ENCODE measurements around the gene PRKCA.
A peak's percentile ranks its signal among the peaks of the same experiment; 100 is the strongest.

Gene PRKCA

DNA sequence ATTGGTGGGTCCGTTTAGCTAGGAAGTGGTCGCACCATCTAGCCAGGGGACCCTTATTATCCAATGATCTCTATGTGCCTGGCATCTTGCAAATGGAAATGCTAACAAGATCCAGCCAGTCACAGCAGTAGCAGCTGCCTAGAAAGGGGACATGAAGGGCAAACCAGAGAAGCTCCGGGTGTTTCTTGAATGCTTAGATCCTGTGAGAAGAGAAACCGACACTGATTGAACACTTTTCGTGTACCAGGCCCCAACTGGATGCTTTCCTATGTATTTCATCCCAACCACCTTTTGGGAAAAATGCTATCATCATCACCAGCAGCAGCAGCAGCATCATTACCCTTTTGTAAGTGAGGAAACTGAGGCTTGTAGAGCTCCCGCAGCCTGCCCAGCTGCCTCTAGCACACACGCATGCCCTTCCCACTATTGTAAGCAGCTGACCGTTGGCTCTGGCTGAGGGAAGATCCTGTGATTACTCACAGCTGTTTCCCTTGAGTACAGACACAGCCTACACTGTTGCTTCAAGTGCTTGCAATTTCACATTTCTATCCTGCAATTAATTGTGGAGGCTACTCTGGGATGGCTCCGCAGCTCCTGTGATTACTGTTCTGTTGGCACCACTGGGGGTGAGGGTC lies 351.8 kb downstream of the PRKCA start:
- DNase-seq (ENCODE audit: low read depth in 2 of 2): no peak

DNA sequence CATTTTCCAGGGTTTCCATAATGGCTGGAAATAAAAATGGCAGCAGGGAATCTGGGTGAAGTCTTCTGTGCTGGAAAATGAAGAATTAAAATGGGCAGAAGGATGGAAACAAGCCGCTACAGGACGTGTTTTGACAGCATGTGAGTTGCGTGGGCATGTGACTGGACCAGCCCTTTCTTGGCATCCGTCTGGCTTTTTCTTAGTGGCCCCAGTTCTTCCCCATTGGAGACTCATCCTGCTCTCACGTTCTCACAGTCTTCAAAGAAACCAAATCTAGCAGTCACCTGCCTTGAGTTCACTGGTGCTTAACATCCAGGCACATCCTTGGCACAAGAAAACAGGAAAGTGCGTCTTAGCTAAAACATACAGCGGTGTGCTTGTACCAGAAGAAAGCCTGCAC lies 352.4 kb downstream of the PRKCA start:
- DNase-seq (ENCODE audit: low read depth in 2 of 2): no peak

DNA sequence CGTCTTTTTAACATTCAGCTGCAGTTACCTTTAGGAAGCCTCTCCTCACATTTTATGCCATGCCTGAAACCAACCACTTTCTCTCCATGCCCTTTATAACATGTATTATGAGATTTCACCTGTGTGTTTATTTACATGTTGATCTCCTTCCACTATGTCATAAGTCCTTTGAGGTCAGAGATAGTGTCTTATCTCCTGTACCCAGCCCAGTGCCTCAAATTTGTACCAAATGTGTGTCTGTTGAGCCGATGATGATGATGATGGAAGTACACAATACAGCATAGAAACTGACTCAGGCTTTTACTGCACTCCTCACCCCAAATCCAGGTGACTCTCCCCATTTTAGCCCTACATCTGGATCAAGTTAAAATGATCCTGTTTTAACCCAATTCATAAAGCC lies 353.0 kb downstream of the PRKCA start:
- DNase-seq (ENCODE audit: low read depth in 2 of 2): no peak

DNA sequence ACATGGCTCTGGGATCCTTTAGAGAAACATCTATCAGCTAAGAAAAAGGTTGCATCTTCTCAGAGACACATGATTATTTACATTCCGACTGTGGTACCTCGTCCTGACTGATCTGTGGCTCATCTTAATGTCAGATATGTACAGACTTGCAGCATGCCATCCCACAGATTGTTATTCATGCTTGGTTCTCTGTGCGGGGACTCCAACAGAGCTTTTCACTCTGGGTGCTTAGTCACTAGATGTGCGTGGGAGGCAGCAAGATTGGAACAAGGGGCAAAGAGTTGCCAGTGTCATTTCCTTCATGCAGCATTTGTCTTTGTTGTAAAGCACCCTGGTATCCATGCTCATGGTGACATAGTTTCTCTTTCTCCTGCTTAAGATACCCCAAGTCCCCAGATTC lies 353.4 kb downstream of the PRKCA start:
- peak; percentile 30 to 63 for DNase-seq (ENCODE audit: low read depth in 2 of 2)

DNA sequence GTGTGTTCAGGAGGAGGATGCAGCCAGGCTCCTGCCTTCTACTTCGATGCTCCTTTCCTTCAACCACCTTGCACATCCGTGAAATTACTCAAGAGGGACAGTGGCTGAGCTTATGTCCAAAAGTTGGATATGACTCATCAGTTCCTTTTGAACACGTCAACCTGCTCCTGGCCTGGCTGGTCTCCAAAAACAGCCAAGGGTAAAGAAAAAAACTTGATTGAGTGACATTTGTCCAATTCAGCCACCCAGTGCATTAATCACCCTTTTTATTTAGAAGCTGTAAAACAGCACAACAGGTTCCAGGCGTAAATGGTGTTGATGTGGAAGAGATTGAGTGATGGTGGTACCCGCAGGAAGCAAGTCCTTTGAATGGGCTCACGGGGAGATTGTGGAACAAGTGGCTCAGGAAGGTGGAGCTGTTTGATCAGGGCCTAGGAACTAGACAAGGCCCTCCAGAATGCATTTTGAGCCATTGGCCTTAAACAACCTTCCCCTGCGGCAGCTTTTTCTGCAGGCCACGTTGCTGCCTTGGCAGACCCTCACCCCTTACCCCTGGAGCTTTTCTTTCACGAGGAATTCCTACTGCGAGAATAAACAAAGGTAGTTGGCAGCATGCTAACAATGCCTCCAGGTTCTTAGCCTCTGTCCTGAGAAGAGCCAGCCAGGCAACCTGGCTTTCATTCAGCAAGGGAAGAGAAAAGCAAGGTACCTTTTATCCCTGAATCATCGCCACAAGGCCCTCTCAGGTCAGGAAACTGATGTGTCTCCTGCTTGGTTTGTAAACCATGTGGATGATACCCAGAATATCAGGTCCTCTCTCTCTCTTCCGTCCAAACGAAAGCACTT lies 359.2 kb downstream of the PRKCA start:
- DNase-seq (ENCODE audit: low read depth in 2 of 2): no peak

DNA sequence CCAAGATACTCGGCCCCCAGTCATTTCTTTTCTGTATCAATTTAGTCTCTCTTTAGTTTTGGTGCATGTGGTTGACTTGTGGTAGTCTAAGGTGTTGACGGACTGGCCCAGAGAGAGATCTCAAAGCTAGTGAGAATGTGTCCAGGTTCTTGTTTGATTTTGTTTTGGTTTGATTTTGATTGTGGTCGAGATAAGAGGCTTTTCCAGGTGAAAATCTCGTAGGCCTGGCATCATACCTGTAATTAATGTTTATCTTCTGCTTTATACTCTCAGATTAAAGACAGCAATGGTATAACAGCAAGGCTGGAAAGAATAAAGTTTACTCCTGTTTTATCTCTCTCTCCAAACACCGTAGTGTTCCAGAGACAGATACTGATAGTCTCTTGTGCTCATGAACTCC lies 360.1 kb downstream of the PRKCA start:
- DNase-seq (ENCODE audit: low read depth in 2 of 2): no peak

DNA sequence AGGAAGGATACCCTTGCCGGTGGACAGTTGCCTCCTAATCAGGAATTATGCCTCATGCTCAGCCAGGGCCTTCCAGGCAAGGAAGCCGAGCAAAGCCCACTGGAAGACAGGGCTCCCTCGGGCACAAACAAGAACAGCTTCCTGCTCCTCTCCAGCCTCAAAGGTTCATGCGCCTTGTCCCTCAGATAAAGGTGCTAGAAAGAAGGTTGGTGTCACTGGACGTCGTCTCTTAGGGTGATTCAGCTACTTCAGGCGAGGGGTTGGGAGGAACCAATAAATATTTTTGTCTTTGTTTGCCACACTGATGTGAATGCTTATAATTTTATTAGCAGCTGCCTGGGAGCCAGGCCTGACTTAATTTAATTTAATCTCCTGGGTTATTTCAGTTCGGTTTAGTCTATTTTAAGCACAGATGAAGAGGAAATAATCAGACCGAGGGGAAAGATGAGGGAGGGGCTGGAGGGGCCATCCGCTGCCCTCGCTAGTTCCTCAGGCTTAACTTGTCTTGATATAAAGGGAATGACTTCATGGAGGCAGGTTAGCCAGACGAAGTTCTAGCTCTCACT lies 360.7 kb downstream of the PRKCA start:
- DNase-seq (ENCODE audit: low read depth in 2 of 2): no peak

DNA sequence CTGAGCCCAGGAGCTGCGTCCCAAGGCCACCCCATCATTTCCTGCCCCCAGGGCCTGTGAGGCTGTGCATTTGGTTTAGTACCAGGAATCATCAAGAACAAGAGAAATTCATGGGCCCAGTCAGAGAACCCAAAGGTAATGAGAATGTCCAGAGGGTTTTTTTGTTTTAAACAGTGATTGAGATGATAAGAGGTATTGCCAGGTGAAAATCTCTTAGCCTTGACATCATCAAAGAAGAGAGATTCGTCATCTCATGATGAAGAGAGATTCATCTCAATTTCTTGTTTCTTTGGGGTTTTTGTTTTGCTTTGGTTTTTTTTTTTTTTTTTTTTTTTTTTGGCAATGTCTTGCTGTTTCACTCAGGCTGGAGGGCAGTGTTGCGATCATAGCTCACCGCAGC lies 361.9 kb downstream of the PRKCA start:
- no peak for DNase-seq (ENCODE audit: low read depth in 2 of 2)

DNA sequence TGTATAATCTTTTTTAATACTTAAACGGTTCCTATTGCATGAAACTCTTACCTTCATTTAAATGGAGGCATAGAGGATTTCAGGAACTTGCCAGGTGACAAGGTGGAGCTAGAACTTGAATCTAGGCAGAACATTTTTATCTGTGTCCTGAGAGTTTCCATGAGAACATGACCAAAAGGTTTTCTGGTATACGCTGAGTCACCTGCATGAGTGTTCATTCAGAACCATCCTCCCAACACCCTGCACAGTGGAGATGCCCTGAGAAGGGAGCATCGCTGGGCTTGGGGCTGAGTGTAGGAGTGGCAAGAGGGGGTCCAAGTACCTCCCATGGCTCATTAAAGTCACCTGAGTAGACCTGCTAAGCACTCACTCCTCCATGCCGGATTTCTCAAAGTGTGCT lies 362.8 kb downstream of the PRKCA start:
- no peak for DNase-seq (ENCODE audit: low read depth in 2 of 2)

DNA sequence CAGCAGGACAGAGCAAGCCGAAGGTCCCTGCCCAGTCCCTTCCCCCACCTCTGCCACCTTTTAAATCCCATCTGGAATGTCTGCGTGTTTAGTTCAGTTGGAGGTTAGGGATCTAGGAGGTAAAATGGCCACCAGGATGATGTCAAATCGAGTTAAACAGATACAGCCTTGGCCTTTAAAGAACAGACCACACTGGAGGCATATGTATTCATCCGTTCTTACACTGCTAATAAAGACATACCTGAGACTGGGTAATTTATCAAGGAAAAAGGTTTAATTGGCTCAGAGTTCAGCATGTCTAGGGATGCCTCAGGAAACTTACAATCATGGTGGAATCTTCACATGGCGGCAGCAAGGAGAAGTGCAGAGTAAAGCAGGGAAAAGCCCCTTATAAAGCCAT lies 364.7 kb downstream of the PRKCA start:
- no peak for DNase-seq (ENCODE audit: low read depth in 2 of 2)

DNA sequence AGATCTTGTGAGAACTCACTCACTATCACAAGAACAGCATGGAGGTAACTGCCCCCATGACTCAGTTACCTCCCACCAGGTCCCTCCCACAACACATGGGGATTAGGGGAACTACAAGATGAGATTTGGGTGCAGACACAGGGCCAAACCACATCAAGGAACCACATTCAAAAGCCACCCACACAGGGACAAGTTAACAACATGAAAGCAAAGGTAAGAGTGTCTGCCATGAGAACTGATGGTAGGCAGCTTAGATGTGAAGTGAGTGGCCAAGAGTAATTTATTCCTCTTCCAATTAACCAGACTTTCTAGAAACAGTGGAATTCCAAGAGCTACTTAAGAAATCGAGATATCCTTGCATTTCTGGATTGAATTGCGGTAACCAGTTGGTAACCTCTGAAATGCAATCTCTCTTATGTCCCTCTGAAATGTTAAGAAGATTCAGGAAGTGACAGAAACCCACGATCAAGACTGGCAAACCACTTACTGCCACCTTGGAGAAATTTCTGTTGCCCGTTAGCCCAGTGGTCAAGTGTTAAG lies 365.1 kb downstream of the PRKCA start:
- DNase-seq (ENCODE audit: low read depth in 2 of 2): peak; percentile 39 to 78

DNA sequence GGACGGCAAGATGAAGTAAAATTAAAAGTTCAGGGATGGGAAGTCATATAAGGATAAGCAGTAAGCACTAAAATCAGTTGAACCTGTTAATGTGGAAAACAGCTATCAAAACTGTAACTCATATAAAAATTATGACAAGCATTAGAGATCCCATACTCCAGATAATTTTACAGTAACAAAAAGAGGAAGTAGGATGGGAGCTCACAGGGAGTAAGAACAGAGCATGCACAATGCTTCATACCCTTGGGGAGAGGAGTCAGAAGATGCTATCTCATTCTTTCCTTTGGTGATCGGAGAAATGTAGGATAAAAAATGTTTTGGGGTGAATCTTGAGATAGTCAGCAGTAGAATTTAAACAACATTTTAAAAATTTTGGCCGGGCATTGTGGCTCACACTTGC lies 367.8 kb downstream of the PRKCA start:
- no peak for DNase-seq (ENCODE audit: low read depth in 2 of 2)

DNA sequence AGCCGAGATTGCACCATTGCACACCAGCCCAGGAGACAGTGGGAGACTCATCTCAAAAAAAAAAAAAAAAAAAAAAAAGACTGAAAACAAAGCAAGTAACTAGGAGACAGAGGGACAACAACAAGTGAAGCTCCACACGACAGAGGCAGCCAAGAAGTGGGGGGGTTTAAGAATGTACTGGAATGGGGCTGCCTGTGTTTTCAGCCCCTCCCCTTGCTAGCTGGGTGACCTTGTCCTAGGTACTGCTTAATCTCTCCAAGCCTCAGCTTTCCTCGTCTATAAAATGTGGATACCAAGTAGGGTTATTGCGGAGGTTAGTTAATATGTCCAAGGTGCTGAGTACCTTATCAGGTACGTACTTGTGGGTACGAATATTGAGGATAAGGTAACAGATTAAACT lies 368.7 kb downstream of the PRKCA start:
- DNase-seq (ENCODE audit: low read depth in 2 of 2): no peak

DNA sequence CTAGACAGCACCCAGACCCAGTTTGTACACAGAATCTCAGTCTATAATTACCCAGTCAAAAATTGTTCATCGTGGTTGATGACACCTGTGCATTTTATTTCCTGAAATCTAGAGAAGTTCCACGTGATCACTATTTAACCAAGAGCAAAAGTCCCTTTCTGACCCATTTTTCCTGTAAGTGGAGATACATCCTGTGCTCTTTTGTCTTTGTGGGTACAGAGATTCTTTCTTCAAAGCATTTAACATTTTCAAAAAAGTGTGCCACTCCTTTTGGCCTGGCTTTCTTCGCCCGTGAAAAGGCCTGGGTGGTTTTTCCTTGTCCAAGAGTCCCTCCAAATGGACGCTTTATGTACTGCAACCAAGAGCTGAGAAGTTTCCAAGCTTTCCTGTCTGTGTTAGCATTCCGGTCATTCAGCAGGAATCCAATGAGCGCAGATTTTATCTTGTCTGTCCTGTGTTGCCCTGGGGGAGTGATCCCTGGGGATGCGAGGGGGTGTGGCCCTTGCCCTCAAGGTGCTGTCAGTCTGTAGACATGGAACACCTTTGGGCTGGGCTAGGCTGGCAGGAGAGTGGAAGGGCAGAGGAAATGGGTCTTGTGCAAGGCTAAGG lies 371.4 kb downstream of the PRKCA start:
- peak; percentile 7 to 35 for DNase-seq (ENCODE audit: low read depth in 2 of 2)

DNA sequence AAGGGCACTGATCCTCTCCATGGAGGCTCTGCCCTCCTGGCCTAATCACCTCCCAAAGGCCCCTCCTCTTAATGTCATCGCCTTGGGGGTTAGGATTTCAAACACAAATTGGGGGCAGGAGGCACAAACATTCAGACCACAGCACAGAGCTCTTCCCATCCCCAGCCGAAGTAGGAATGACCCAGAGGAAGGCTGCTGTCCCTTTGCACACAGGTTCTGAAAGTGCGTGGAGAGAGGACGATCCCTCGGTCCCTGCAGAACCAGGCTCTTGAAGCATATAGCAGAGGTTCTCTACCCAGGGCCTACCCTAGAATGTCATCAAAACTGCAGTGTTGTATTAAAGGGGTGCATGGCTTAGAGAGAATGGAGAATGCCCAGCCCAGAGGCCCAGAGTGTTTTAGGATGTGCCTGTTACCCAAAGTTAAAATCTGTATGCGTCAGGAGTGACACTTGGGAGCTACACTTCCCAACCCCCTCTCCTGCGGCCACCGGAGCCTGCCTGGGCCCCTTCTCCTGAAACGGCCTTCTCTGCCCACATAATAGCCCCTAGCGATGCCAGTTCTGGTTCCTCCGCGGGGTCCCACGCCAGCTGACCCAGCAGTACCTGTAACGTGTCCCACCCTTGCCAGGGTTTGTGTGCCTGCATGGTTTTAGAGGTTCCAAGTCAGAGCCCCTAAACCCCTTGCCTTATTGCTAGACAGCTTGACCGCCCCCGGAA lies 373.0 kb downstream of the PRKCA start:
- DNase-seq (ENCODE audit: low read depth in 2 of 2): no peak

DNA sequence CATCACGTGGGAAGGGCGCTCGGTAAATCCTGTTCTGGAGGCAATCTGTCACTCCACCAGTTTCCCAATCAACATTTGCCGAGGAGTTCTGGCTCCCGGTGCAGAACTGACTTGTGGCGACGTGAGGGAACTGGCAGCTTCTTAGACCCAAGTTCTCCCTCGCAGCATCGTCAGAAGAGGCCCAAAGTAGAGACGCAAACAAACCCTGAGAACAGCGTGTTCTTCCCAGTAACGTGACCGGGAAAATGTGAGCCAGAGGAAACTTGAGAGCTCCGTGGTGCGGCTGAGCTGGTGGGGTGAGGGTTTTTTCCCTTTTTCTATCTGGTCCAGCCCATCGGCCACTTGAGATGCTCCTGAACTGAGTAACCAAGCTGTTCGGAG lies 373.6 kb downstream of the PRKCA start:
- DNase-seq (ENCODE audit: low read depth in 2 of 2): no peak

DNA sequence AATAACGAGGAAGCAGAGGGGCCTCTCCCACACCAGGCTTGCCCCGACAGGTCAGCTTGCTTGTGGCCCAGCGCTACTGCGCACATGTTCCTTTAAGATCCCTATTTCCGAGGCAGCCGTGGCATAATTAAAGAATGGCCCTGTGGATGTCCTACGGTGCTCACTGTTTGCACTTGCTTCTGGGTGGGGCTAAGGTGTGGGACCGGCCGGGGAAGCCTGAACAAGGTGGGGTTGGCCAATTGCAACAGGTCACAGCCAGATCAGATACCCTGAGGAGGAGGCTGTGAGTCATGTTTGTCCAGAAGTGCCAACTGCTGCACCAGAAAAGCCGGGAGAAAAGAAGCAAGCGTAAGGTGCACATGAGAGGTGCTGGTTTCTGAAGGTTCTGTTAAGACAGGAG lies 374.0 kb downstream of the PRKCA start:
- no peak for DNase-seq (ENCODE audit: low read depth in 2 of 2)

DNA sequence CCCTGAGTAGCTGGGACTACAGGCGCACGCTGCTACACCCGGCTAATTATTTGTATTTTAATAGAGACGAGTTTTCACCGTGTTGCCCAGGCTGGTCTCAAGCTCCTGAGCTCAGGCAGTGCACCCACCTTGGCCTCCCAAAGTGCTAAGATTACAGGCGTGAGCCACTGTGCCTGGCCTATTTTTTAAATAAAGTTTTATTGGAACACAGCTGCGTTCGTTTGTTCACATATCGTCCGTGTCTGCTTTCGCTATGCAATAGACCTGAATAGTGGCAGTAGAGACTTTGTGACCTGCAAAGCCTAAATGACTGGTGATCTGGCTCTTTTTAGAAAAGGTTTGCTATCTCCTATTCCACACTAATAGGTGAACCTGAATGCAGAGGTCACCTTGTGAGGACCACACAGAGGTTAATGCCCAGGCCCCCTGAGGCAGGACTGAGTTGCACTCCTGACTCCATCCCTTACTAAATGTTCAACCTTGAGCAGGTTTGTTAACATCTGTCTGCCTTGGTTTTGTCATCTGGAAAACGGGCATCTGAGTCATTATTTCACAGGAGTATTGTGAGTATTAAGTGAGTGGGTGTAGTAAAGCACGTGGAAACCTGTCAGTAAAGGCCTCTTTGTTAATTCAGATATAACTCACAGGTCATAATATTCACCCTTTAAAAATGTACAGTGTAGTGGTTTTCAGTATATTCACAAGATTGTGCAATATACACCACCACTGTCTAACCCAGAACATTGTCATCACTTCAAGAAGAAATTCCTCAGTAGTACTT lies 375.0 kb downstream of the PRKCA start:
- DNase-seq (ENCODE audit: low read depth in 2 of 2): no peak

DNA sequence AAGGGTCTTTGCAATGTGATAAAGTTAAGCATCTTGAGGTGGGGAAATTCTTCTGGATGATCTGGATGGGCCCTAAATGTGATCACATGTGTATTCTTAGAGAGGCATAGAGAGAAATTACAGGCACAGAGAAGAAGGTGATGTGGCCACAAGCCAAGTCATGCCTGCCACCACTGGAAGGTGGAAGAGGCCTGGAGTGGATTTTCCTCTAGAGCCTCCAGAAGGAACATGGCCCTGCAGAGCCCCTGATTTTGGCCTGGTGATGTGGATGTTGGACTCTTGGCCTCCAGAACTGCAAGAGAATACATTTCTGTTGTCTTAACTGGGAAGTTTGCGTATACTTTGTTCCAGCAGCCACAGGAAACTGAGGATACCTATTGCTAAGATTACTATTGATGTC lies 375.6 kb downstream of the PRKCA start:
- DNase-seq (ENCODE audit: low read depth in 2 of 2): no peak

DNA sequence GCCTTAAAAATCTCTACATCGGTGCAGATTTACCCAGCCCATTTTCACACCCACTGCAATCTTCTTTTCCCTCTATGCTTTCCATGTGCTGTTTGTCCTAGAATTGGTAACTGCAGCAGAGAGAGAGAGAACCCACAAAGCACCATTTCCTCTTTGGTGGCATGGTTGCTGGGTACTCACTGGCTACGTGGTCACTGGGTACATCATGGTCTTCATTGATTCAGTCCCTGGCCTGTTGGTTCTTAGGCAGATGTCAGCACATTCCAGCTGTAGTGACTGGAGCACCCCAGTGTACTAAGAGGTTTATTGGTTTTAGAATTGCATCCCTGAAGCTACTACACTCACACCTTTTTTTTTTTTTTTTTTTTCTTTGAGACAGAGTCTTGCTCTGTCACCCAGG lies 376.4 kb downstream of the PRKCA start:
- DNase-seq (ENCODE audit: low read depth in 2 of 2): no peak

Data from activated CD8-positive, alpha-beta memory T cell treated with anti-CD3 and anti-CD28 coated beads for 4 hours (primary cell).